Pons (tissue), 1 donor: Measurements from ENCODE around the gene TNFAIP8L1.

Experiments
- DNase-seq: peaks from one replicate; pipeline ENCODE4 v3.0.0-alpha.2; 2016; ENCODE audit warnings: low spot score

The TNFAIP8L1 gene

GRCh38 chr19:4703671-4704316 is 64.5 kb downstream of the TNFAIP8L1 start:
- DNase-seq = no peak

- DNase-seq = no peak
Observed at GRCh38 chr19:4704317-4704673, 65.0 kb downstream of the TNFAIP8L1 start.
